A549 (cell line): Measurements from ENCODE around the gene CYB5B. TPM values are rescaled to one million over a fixed set of nuclear protein-coding genes. Genes with fewer than 3 reads are reported as not detected.

Experiments used
- ATAC-seq, 2 experiments: fragments of 200-7000 bp in 1 of 2; fragments of >200 bp in 1 of 2; cut with Nextera tagmentation in 1 of 2; cut with Tn5 transposase in 1 of 2; 3 replicates each; pipeline versions ENCODE4 v1.8.0 to v1.9.1; 2018 to 2020; ENCODE audit warnings: mild to moderate bottlenecking in 1 of 2, moderate library complexity in 1 of 2
- CTCF ChIA-PET: fragments of 300-600 bp; sonication (Branson Sonifier 250); formaldehyde crosslinking; extraction: SDS; loops from one replicate; lab custom pipeline; 2021; ENCODE audit warnings: antibody characterized with exemption, inconsistent platforms; lab: Yijun Ruan, JAX
- POLR2A ChIA-PET: fragments of 350-600 bp; formaldehyde crosslinking; extraction: SDS; loops from one replicate; lab custom pipeline; 2021; ENCODE audit warnings: antibody characterized with exemption, inconsistent platforms; lab: Yijun Ruan, JAX
- DNase-seq, 2 experiments: peaks; one replicate each; pipeline versions ENCODE4 v3.0.0 to v3.0.0-alpha.2; 2011 to 2016; ENCODE audit warnings: low read depth in 1 of 2, low spot score in 1 of 2
- FAIRE-seq: peaks from 2 replicates; lab custom pipeline; 2011; peaks lifted over from hg19 to GRCh38; lab: Jason Lieb, UNC
- H3K27ac ChIP-seq, 2 experiments: fragments of >200 bp; sonication (Bioruptor Twin); formaldehyde crosslinking; 3 replicates each; pipeline ENCODE4 v1.5.1; 2016 to 2017
- H3K4me1 ChIP-seq: fragments of >200 bp; sonication (Bioruptor Twin); formaldehyde crosslinking; 3 replicates; pipeline ENCODE4 v1.6.1; 2016
- H3K4me2 ChIP-seq: fragments of >200 bp; sonication (Bioruptor Twin); formaldehyde crosslinking; 3 replicates; pipeline ENCODE4 v1.6.1; 2016
- H3K4me3 ChIP-seq: fragments of >200 bp; sonication (Bioruptor Twin); formaldehyde crosslinking; 3 replicates; pipeline ENCODE4 v1.5.1; 2016
- H3K9me3 ChIP-seq: fragments of >200 bp; sonication (Bioruptor Twin); formaldehyde crosslinking; 3 replicates; pipeline ENCODE4 v1.6.1; 2016
- CBX8 ChIP-seq: fragments of 200-600 bp; sonication (generic); IDR thresholded peaks from 2 replicates; pipeline ENCODE4 v1.6.1; 2016
- CHD2 ChIP-seq: fragments of 150-350 bp; IDR thresholded peaks from 2 replicates; pipeline ENCODE4 v1.6.1; 2014; ENCODE audit warnings: low read length; ENCODE audit not compliant: partially characterized antibody
- EHF ChIP-seq: fragments of 250-450 bp; sonication (Bioruptor Pico); IDR thresholded peaks from 2 replicates; pipeline ENCODE4 v1.5.0; 2020; ENCODE audit warnings: mild to moderate bottlenecking
- EHMT2 ChIP-seq: fragments of 200-600 bp; sonication (generic); IDR thresholded peaks from 2 replicates; pipeline ENCODE4 v1.6.1; 2016; ENCODE audit warnings: antibody characterized with exemption, low read depth, mild to moderate bottlenecking, moderate library complexity
- GATA3 ChIP-seq: IDR thresholded peaks from 2 replicates; pipeline ENCODE4 v1.6.1; 2012; ENCODE audit warnings: borderline replicate concordance
- HEYL ChIP-seq: fragments of 250-450 bp; sonication (Bioruptor Pico); IDR thresholded peaks from 2 replicates; pipeline ENCODE4 v1.8.0; 2021; ENCODE audit warnings: mild to moderate bottlenecking, moderate library complexity
- HOXB13 ChIP-seq: fragments of 250-450 bp; sonication (Bioruptor Pico); IDR thresholded peaks from 2 replicates; pipeline ENCODE4 v1.5.0; 2020; ENCODE audit warnings: low read depth, mild to moderate bottlenecking, moderate library complexity
- POLR2A ChIP-seq: IDR thresholded peaks from 2 replicates; pipeline ENCODE4 v1.6.1; 2012; ENCODE audit warnings: mild to moderate bottlenecking, low read length
- RAD21 ChIP-seq, 2 experiments: fragments of >200 bp in 1 of 2; sonication (Bioruptor Twin) in 1 of 2; formaldehyde crosslinking in 1 of 2; IDR thresholded peaks in 1 of 2; conservative IDR thresholded peaks in 1 of 2; 2 replicates in 1 of 2; 3 replicates in 1 of 2; pipeline ENCODE4 v1.6.1; 2012 to 2018; ENCODE audit warnings: inconsistent platforms in 1 of 2
- RCOR1 ChIP-seq: fragments of 150-350 bp; IDR thresholded peaks from 2 replicates; pipeline ENCODE4 v1.6.1; 2014; ENCODE audit warnings: antibody characterized with exemption, low read length, low read depth
- TP53 ChIP-seq: fragments of 250-450 bp; sonication (Bioruptor Pico); IDR thresholded peaks from 2 replicates; pipeline ENCODE4 v1.5.0; 2021; ENCODE audit warnings: mild to moderate bottlenecking, moderate library complexity
- USF2 ChIP-seq: fragments of 450-650 bp; IDR thresholded peaks from 2 replicates; pipeline ENCODE4 v1.6.1; 2014; ENCODE audit warnings: antibody characterized with exemption
- ZC3H11A ChIP-seq: fragments of 450-650 bp; IDR thresholded peaks from 2 replicates; pipeline ENCODE4 v1.6.1; 2014; ENCODE audit warnings: antibody characterized with exemption, mild to moderate bottlenecking
- ZNF302 ChIP-seq: fragments of 250-450 bp; sonication (Bioruptor Pico); IDR thresholded peaks from 2 replicates; pipeline ENCODE4 v1.9.0; 2021; ENCODE audit warnings: inconsistent platforms, mild to moderate bottlenecking, moderate library complexity
- WGBS: methylation state at CpG from one replicate; pipeline ENCODE4 v1.1.6; 2017; ENCODE audit errors: missing lambda C conversion rate; 5-methylcytosine and 5-hydroxymethylcytosine counted together
- polyA plus RNA-seq, 4 experiments: library from polyadenylated mRNA; depleted of rRNA in 3 of 4; stranded (reverse); fragments of >200 nt; fragmentation: RNase III in 1 of 4; extraction: RNeasy Plus Mini Kit Qiagen cat#74134 plus additional on column Dnase treatment in 1 of 4; gene quantifications; 2 replicates in 3 of 4; 3 replicates in 1 of 4; pipeline ENCODE4 v1.2.3, GENCODE V29; 2011 to 2017
- TF ChIP-seq, protein P1 (sequence below): fragments of >200 bp; sonication (Bioruptor Twin); formaldehyde crosslinking; IDR thresholded peaks from 2 replicates; pipeline ENCODE4 v1.6.1; 2016
- TF ChIP-seq, protein P2 (sequence below): fragments of 150-350 bp; IDR thresholded peaks from 2 replicates; pipeline ENCODE4 v1.6.1; 2014; ENCODE audit warnings: low read depth, mild to moderate bottlenecking, low read length
- TF ChIP-seq, protein P3 (sequence below): IDR thresholded peaks from 2 replicates; pipeline ENCODE4 v1.6.1; 2012

The CYB5B gene
- polyA plus RNA-seq, 2 of the 4 experiments (the other 2 are of a cell fraction) = 248 to 477 TPM

GRCh38 chr16:69405757-69406156 is 18.7 kb upstream of the CYB5B start:
- H3K4me1 ChIP-seq = peaks cover 82% of the 10 kb centered on the region
- WGBS = 80% methylated on average over 5 of the region's 5 CpGs
- DNase-seq = no peak
- peak overlapping the region; percentile 84 to 89 for H3K27ac ChIP-seq
- no peak for ATAC-seq
- no peak for FAIRE-seq
- no peak overlapping the region for H3K4me3 ChIP-seq
- no peak overlapping the region; the same call in 2 of the 3 replicates for H3K4me2 ChIP-seq
- TF ChIP-seq RCOR1 (no peak), EHF (CRISPR knock-in tag) (no peak), ZC3H11A (no peak), CBX8 (no peak)
- 0 out of 3 replicates have a peak, but pooled peaks cover 3% of the 10 kb centered on the region for H3K9me3 ChIP-seq
- POLR2A ChIA-PET = no interaction called here
- CTCF ChIA-PET = interaction anchor here (1.0 to 2.8 kb wide), 4 partner anchors 9 to 158 kb away, joined by 3 to 14 read pairs (median 4); no protein-coding TSS in a partner anchor

GRCh38 chr16:69406780-69407331 is 17.6 kb upstream of the CYB5B start:
- peak; percentile 42 to 69; a peak in 5 of 6 replicates for ATAC-seq
- Histone ChIP-seq H3K27ac (peak overlapping the region; percentile 84 to 89), H3K4me3 (no peak overlapping the region), H3K4me2 (0 out of 3 replicates have a peak overlapping the region, but pooled peaks have one; percentile 13), H3K9me3 (0 out of 3 replicates have a peak, but pooled peaks cover 3% of the 10 kb centered on the region), H3K4me1 (peaks cover 88% of the 10 kb centered on the region)
- DNase-seq = peak; percentile 71 to 92
- peak; percentile 98 for TF ChIP-seq USF2
- TF ChIP-seq, protein P1, sequence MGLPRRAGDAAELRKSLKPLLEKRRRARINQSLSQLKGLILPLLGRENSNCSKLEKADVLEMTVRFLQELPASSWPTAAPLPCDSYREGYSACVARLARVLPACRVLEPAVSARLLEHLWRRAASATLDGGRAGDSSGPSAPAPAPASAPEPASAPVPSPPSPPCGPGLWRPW = no peak
- 90% methylated on average over 9 of the region's 9 CpGs for WGBS
- ChIA-PET POLR2A (interaction anchor here (0.6 kb wide), 1 partner anchor 167 kb away, joined by 3 read pairs; no protein-coding TSS in a partner anchor), CTCF (interaction anchor here (0.6 to 6.3 kb wide), 3 partner anchors 9 to 148 kb away, joined by 3 to 67 read pairs (median 4); no protein-coding TSS in a partner anchor)
- FAIRE-seq = no peak

GRCh38 chr16:69407702-69408323 is 16.6 kb upstream of the CYB5B start:
- POLR2A ChIA-PET = interaction anchor here (0.6 kb wide), 1 partner anchor 166 kb away, joined by 3 read pairs; no protein-coding TSS in a partner anchor
- Histone ChIP-seq H3K27ac (peak overlapping the region; percentile 84 to 89), H3K4me2 (peak overlapping the region; percentile 45), H3K4me1 (peaks cover 79% of the 10 kb centered on the region), H3K4me3 (no peak overlapping the region), H3K9me3 (0 out of 3 replicates have a peak, but pooled peaks cover 3% of the 10 kb centered on the region)
- DNase-seq = no peak
- CTCF ChIA-PET = interaction anchor here (0.6 to 6.3 kb wide), 5 partner anchors 10 to 161 kb away, joined by 3 to 67 read pairs (median 3); no protein-coding TSS in a partner anchor
- 90% methylated on average over 7 of the region's 7 CpGs for WGBS
- ATAC-seq = no peak
- TF ChIP-seq ZC3H11A (peak; percentile 98), HOXB13 (no peak)
- FAIRE-seq = no peak

- H3K9me3 ChIP-seq = 0 out of 3 replicates have a peak, but pooled peaks cover 3% of the 10 kb centered on the region
- DNase-seq (peak in 1 of 2 experiments; percentile 88), ATAC-seq (0 out of 6 replicates have a peak, but pooled peaks of 1 of the 2 experiments have one; percentile 9), FAIRE-seq (no peak)
- H3K27ac ChIP-seq = peak overlapping the region; percentile 84 to 89
- peaks cover 72% of the 10 kb centered on the region for H3K4me1 ChIP-seq
- peak overlapping the region; percentile 45 for H3K4me2 ChIP-seq
- 48% methylated on average over 6 of the region's 6 CpGs for WGBS
- TF ChIP-seq ZNF302 (CRISPR knock-in tag) (0 out of 2 replicates have a peak, but pooled peaks have one; percentile 62), TP53 (CRISPR knock-in tag) (no peak), HEYL (CRISPR knock-in tag) (no peak), EHMT2 (no peak), RAD21 (conservative IDR thresholded peaks at IDR 0.05 in 1 of 2, IDR thresholded peaks at IDR 0.05 in 1 of 2) (no peak), USF2 (peak; percentile 79), CHD2 (no peak), EHF (CRISPR knock-in tag) (0 out of 2 replicates have a peak, but pooled peaks have one; percentile 30), POLR2A (no peak), GATA3 (0 out of 2 replicates have a peak, but pooled peaks have one; percentile 13)
- TF ChIP-seq, protein P2, sequence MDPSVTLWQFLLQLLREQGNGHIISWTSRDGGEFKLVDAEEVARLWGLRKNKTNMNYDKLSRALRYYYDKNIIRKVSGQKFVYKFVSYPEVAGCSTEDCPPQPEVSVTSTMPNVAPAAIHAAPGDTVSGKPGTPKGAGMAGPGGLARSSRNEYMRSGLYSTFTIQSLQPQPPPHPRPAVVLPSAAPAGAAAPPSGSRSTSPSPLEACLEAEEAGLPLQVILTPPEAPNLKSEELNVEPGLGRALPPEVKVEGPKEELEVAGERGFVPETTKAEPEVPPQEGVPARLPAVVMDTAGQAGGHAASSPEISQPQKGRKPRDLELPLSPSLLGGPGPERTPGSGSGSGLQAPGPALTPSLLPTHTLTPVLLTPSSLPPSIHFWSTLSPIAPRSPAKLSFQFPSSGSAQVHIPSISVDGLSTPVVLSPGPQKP = no peak
- TF ChIP-seq, protein P3, sequence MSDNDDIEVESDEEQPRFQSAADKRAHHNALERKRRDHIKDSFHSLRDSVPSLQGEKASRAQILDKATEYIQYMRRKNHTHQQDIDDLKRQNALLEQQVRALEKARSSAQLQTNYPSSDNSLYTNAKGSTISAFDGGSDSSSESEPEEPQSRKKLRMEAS = peak; percentile 68
- TF ChIP-seq, all 56 proteins: peak for 5
- ChIA-PET POLR2A (no interaction called here), CTCF (interaction anchor here (0.6 to 6.3 kb wide), 4 partner anchors 11 to 346 kb away, joined by 3 to 67 read pairs (median 4); partner anchors contain the start of gene NOB1)
- no peak overlapping the region for H3K4me3 ChIP-seq
Measured at GRCh38 chr16:69408475-69408874, 15.9 kb upstream of the CYB5B start.
